GM12892 (cell line): ENCODE data around the gene LMO1.

Experiments used
- DNase-seq: peaks from one replicate; pipeline ENCODE4 v3.0.0; 2011; ENCODE audit not compliant: insufficient read length
- FAIRE-seq: peaks from 2 replicates; lab custom pipeline; 2011; peaks lifted over from hg19 to GRCh38; lab: Jason Lieb, UNC
- POLR2A ChIP-seq: IDR thresholded peaks from 2 replicates; pipeline ENCODE4 v1.6.1; 2011; ENCODE audit warnings: low read depth, low read length, control low read depth
- POLR2AphosphoS5 ChIP-seq: IDR thresholded peaks from 2 replicates; pipeline ENCODE4 v1.6.1; 2011; ENCODE audit warnings: low read depth, low read length, control low read depth
- TAF1 ChIP-seq: IDR thresholded peaks from 2 replicates; pipeline ENCODE4 v1.6.1; 2011; ENCODE audit warnings: low read depth, mild to moderate bottlenecking, control low read depth, low read length, borderline replicate concordance

Gene LMO1

DNA sequence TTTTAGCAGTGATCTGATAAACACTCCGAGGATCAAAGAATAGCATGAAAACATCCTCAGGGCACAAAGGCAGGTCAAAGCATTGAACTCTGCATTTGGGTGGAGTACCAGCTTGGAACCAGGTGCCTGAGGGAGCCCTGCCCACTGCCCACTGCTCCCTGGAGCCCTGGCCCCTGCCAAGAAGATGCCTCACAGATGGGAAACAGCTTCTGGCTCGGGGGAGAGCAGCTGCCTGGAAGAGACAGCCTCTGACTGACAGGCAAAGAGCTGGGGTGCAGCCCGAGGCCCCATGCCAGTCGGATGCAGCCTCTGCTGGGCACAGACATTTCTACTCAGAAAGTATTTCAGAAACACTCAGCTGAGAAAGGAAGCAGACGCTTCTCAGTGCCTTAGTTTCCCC is 13.2 kb downstream of the LMO1 start:
- FAIRE-seq: no peak
- DNase-seq: no peak
- TF ChIP-seq POLR2A: no peak
- no peak for TF ChIP-seq TAF1
- TF ChIP-seq POLR2AphosphoS5: no peak

- FAIRE-seq: no peak
These were observed 14.2 kb downstream of the LMO1 start for GRCh38 chr11:8249482-8249881.

GRCh38 chr11:8248786-8249185 is 14.9 kb downstream of the LMO1 start:
- DNase-seq (no peak), FAIRE-seq (no peak)
- TF ChIP-seq TAF1: no peak
- no peak for TF ChIP-seq POLR2AphosphoS5
- TF ChIP-seq POLR2A: no peak

More at GRCh38 chr11:8249482-8249881, 14.2 kb downstream of the LMO1 start:
- TF ChIP-seq POLR2AphosphoS5 (no peak), TAF1 (no peak), POLR2A (no peak)
- DNase-seq: no peak

- DNase-seq: no peak
- TF ChIP-seq POLR2AphosphoS5 (no peak), POLR2A (no peak), TAF1 (no peak)
- FAIRE-seq: no peak
These were observed 16.4 kb downstream of the LMO1 start for GRCh38 chr11:8247312-8247711.

- TF ChIP-seq POLR2A (no peak), TAF1 (no peak), POLR2AphosphoS5 (no peak)
- DNase-seq: no peak
- FAIRE-seq: no peak
These were observed 20.2 kb downstream of the LMO1 start for GRCh38 chr11:8243458-8243857.

DNA sequence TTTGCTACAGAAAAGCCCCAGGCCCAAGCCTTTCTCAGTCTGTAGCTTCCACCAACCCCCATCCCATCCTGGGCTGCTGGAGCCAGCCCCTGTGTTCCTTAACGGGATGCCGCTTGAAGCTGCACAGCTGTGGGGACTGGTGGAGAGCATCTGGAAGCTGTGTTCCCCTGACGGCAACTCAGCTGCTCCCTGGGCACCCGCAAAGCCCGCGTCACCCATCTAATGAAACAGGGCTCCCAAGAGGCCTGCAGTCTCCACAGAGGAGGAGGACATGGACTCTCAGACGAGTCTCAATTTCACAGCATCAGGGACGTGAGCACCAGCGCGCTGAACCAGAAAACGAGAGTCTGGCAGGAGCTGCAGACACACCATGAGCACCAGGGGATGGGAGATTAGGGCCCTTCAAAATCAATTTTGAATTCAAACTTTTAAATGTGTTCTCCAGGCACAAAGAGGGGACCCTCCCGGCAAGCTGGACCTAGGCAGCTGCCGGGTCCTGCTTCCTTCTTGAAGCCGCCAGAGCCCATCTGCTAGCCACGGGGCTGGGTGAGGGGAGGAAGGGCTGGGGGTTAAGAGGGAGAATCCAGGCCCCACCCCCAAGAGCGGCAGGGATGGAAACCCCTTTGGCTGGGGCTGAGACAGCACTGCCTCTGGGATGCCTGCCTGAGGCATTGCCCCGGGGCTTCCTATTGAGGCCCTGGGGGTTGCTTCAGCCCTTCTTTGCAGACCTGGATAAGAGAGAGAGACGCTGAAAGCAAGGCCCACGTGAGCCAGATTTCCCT is 21.0 kb downstream of the LMO1 start:
- FAIRE-seq (no peak), DNase-seq (no peak)
- TF ChIP-seq POLR2A (no peak), POLR2AphosphoS5 (no peak), TAF1 (no peak)

- TF ChIP-seq TAF1 (no peak), POLR2A (no peak), POLR2AphosphoS5 (no peak)
- no peak for FAIRE-seq
- no peak for DNase-seq
These were observed 21.6 kb downstream of the LMO1 start for GRCh38 chr11:8242118-8242475.

- FAIRE-seq (no peak), DNase-seq (no peak)
- no peak for TF ChIP-seq POLR2AphosphoS5
- TF ChIP-seq TAF1: no peak
- no peak for TF ChIP-seq POLR2A
These were observed 22.1 kb downstream of the LMO1 start for GRCh38 chr11:8241373-8242117.

GRCh38 chr11:8239536-8240228 is 24.0 kb downstream of the LMO1 start:
- FAIRE-seq (no peak), DNase-seq (no peak)
- TF ChIP-seq POLR2A (no peak), TAF1 (no peak), POLR2AphosphoS5 (no peak)

DNA sequence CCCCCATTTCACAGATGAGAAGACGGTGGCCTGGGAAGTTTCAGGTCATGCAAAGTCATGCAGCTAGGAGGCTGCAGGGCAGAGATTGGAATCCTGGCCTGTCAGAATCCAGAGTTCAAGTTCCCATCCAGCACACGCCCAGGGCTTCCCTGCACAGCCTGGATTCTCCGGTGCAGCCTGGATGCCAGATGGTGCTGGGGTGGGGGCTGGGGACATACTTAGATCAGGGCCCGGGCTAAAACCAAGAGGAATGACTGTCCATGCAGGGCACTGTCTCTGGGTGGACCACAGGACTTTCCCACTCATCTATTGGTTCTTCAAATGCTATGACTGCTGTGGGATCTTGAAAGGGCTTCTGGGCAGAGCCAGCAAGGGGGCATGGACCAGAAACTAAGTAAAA is 24.6 kb downstream of the LMO1 start:
- no peak for TF ChIP-seq TAF1
- TF ChIP-seq POLR2A: no peak
- no peak for TF ChIP-seq POLR2AphosphoS5
- DNase-seq (no peak), FAIRE-seq (no peak)

DNA sequence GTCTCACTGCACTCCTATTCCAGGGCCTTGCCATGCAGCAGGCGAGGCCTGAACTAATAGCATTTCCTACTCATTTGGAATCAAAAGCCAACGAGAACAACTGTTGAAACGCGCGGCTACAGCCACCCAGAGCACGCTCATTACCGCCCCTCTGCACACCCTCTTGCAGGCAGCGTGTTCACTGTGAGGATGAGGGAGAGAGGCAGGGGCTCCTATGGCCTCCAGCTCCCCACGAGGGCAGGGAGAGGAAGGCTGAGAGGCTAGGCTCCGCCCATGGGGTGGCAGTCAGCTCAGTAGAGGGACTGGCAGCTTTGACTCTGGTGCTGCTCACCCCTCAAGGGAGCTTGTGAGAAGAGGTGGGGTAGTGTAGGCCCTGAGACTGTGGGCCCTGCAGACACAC is 26.2 kb downstream of the LMO1 start:
- no peak for TF ChIP-seq TAF1
- TF ChIP-seq POLR2A: no peak
- TF ChIP-seq POLR2AphosphoS5: no peak
- FAIRE-seq: no peak

GRCh38 chr11:8235925-8236324 is 27.8 kb downstream of the LMO1 start:
- FAIRE-seq (no peak), DNase-seq (no peak)
- TF ChIP-seq POLR2AphosphoS5: no peak
- no peak for TF ChIP-seq TAF1
- no peak for TF ChIP-seq POLR2A

More for the DNA sequence above, 26.2 kb downstream of the LMO1 start:
- DNase-seq: no peak

GRCh38 chr11:8234910-8235309 is 28.8 kb downstream of the LMO1 start:
- no peak for TF ChIP-seq POLR2A
- no peak for TF ChIP-seq POLR2AphosphoS5
- TF ChIP-seq TAF1: no peak
- FAIRE-seq (no peak), DNase-seq (no peak)
